A673 (cell line): ENCODE measurements around the gene TIMM10B. TPM values are rescaled to one million over a fixed set of nuclear protein-coding genes. Genes with fewer than 3 reads are reported as not detected.
A peak's percentile ranks its signal among the peaks of the same experiment; 100 is the strongest.

ENCODE experiments used
- BruUV-seq: library from RNA; stranded (reverse); fragments of 400-500 nt; replicated peaks from 2 replicates; lab custom pipeline; 2021; lab: Mats Ljungman, UMichigan
- CTCF ChIA-PET: fragments of 300-600 bp; sonication (Branson Sonifier 250); formaldehyde crosslinking; loops from one replicate; lab custom pipeline; 2022; ENCODE audit warnings: antibody characterized with exemption; lab: Charles Lee
- POLR2A ChIA-PET: fragments of 300-600 bp; sonication (Branson Sonifier 250); formaldehyde crosslinking; loops from one replicate; lab custom pipeline; 2022; ENCODE audit warnings: antibody characterized with exemption; ENCODE audit not compliant: low non-redundant PET; lab: Charles Lee
- DNase-seq: peaks from one replicate; pipeline ENCODE4 v3.0.0-alpha.2; 2015; ENCODE audit warnings: low spot score
- H3K27ac ChIP-seq: fragments of 200-600 bp; sonication (generic); 2 replicates; pipeline ENCODE4 v1.5.1; 2016; ENCODE audit warnings: mixed run types, low read depth, mild to moderate bottlenecking, mixed read lengths, antibody characterized with exemption, low read length; ENCODE audit not compliant: poor library complexity, severe bottlenecking
- H3K27me3 ChIP-seq: fragments of 200-600 bp; sonication (generic); replicated peaks from 2 replicates; pipeline ENCODE4 v1.6.1; 2017; ENCODE audit warnings: mixed run types, low read depth, mild to moderate bottlenecking, mixed read lengths, antibody characterized with exemption, low read length; ENCODE audit not compliant: insufficient read depth, poor library complexity
- H3K36me3 ChIP-seq: fragments of 200-600 bp; sonication (generic); 2 replicates; pipeline ENCODE4 v1.6.1; 2016; ENCODE audit warnings: mixed run types, mild to moderate bottlenecking, mixed read lengths, antibody characterized with exemption, low read length; ENCODE audit not compliant: insufficient read depth, poor library complexity, severe bottlenecking
- H3K4me1 ChIP-seq: fragments of 200-600 bp; sonication (generic); 2 replicates; pipeline ENCODE4 v1.6.1; 2017; ENCODE audit warnings: mixed run types, mild to moderate bottlenecking, mixed read lengths, antibody characterized with exemption, low read length; ENCODE audit not compliant: insufficient read depth, poor library complexity, severe bottlenecking
- H3K4me3 ChIP-seq: fragments of 200-600 bp; sonication (generic); 2 replicates; pipeline ENCODE4 v1.5.1; 2016; ENCODE audit warnings: low read depth, mixed run types, mild to moderate bottlenecking, mixed read lengths, low read length; ENCODE audit not compliant: poor library complexity, severe bottlenecking
- H3K9me3 ChIP-seq: fragments of 200-600 bp; sonication (generic); 2 replicates; pipeline ENCODE4 v1.6.1; 2016; ENCODE audit warnings: mixed run types, low read depth, mild to moderate bottlenecking, mixed read lengths, antibody characterized with exemption, low read length; ENCODE audit not compliant: poor library complexity, severe bottlenecking
- EZH2 ChIP-seq: fragments of 200-600 bp; sonication (generic); IDR thresholded peaks from 2 replicates; pipeline ENCODE4 v1.6.1; 2017; ENCODE audit warnings: borderline replicate concordance, low read depth, mild to moderate bottlenecking, mixed read lengths, antibody characterized with exemption, low read length; ENCODE audit not compliant: poor library complexity, severe bottlenecking
- intact Hi-C: fragments of 100-400 bp; cut with micrococcal nuclease; formaldehyde crosslinking; loops from one replicate; pipeline ENCODE4 v1.10.0; 2022; ENCODE audit not compliant: unreplicated experiment
- total RNA-seq: library from RNA; stranded (reverse); gene quantifications from 2 replicates; pipeline ENCODE4 v1.2.3, GENCODE V29; 2021
- TF ChIP-seq, protein P1 (sequence below): fragments of 300-800, 200-600 bp; sonication (generic); conservative IDR thresholded peaks from 2 replicates; pipeline ENCODE4 v1.5.1; 2017; ENCODE audit warnings: low read depth, mild to moderate bottlenecking, antibody characterized with exemption, low read length, moderate library complexity, mixed read lengths

TIMM10B gene
- total RNA-seq, 1 experiment from 2014 or later = 40.3 TPM

DNA sequence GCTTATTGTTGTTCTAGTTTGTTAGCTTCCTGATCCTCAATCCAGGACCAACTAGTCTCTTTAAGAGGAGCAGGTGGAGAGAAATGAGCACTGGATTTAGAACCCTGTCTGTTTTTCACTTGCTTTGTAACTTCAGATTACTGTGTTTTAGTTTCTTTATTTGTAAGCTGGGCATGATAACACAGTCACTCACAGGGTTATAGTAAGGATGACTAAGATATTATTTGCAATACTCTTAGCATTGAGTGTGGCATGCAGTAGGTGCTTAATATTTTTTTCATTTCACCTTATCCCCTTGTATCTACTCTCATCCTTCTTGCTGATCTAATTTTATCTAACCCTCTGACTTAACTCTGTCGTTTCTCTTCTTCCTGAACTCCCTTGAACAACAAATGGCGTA lies 49.5 kb downstream of the TIMM10B start:
- ChIA-PET CTCF (interaction anchor here (0.6 to 1.6 kb wide), 16 partner anchors 18 to 227 kb away, joined by 3 to 18 read pairs (median 4); partner anchors contain the start of genes MRPL17 and SMPD1), POLR2A (no interaction called here)
- Histone ChIP-seq H3K27me3 (no peaks in the 10 kb centered on the region), H3K9me3 (no peaks in the 10 kb centered on the region), H3K4me3 (no peak overlapping the region), H3K36me3 (no peaks in the 10 kb centered on the region), H3K4me1 (no peaks in the 10 kb centered on the region), H3K27ac (no peak overlapping the region)
- no TSS peak for BruUV-seq
- TF ChIP-seq EZH2 = no peak
- TF ChIP-seq, protein P1, sequence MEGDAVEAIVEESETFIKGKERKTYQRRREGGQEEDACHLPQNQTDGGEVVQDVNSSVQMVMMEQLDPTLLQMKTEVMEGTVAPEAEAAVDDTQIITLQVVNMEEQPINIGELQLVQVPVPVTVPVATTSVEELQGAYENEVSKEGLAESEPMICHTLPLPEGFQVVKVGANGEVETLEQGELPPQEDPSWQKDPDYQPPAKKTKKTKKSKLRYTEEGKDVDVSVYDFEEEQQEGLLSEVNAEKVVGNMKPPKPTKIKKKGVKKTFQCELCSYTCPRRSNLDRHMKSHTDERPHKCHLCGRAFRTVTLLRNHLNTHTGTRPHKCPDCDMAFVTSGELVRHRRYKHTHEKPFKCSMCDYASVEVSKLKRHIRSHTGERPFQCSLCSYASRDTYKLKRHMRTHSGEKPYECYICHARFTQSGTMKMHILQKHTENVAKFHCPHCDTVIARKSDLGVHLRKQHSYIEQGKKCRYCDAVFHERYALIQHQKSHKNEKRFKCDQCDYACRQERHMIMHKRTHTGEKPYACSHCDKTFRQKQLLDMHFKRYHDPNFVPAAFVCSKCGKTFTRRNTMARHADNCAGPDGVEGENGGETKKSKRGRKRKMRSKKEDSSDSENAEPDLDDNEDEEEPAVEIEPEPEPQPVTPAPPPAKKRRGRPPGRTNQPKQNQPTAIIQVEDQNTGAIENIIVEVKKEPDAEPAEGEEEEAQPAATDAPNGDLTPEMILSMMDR = no peak
- DNase-seq = no peak
- intact Hi-C loops = loop anchor here (1.0 to 5.0 kb wide), 3 partner anchors 71 to 176 kb away; partner anchors contain the start of genes ILK, MRPL17 and RRP8

DNA sequence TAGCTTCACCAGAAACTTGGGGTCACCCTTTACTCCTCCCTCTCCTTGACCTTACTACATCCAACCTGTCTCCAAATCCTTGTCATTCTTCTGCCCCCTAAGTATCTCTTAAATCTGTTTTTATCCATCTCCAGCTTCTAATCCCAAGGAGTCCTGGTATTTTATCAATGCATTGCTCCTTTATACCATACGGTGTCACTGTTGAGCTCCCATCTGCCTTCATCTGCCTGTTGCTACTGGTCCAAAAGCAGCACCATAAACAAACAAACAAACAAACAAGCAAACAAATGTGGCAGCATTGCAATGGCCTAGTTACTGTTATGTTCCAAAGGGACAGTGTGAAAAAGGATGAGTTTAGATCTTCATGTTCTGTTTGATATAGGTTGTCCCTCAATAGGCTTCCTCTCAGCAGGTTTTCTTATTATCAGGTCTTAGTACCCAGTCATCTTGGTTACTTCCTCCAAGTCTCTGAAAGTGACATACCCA lies 50.0 kb downstream of the TIMM10B start:
- TF ChIP-seq, protein P1 = peak; percentile 78
- no peak for TF ChIP-seq EZH2
- H3K36me3 ChIP-seq = no peaks in the 10 kb centered on the region
- H3K4me1 ChIP-seq = no peaks in the 10 kb centered on the region
- DNase-seq = peak; percentile 54
- no peak overlapping the region for H3K4me3 ChIP-seq
- ChIA-PET POLR2A (no interaction called here), CTCF (interaction anchor here (0.6 to 1.6 kb wide), 17 partner anchors 18 to 428 kb away, joined by 3 to 18 read pairs (median 4); partner anchors contain the start of genes MRPL17 and SMPD1)
- no peak overlapping the region for H3K27ac ChIP-seq
- intact Hi-C loops = loop anchor here (1.0 to 5.0 kb wide), 3 partner anchors 71 to 175 kb away; partner anchors contain the start of genes ILK, MRPL17 and RRP8
- no peaks in the 10 kb centered on the region for H3K9me3 ChIP-seq
- no TSS peak for BruUV-seq
- H3K27me3 ChIP-seq = no peaks in the 10 kb centered on the region

Other genes with a start within 250 kb of the TIMM10B start
- gene FHIP1B, start 246.9 kb upstream of the TIMM10B start, total RNA-seq = 18.6 and 23.3 TPM in 2 replicates
- gene CNGA4, start 242.4 kb upstream of the TIMM10B start, total RNA-seq = not detected in 2 replicates
- not detected in 2 replicates for gene CCKBR, start 221.7 kb upstream of the TIMM10B start, total RNA-seq
- gene CAVIN3, start 161.0 kb upstream of the TIMM10B start, total RNA-seq = 1.3 and 1.4 TPM in 2 replicates
- gene SMPD1, start 91.0 kb upstream of the TIMM10B start, total RNA-seq = 126 and 176 TPM in 2 replicates
- gene APBB1, start 62.4 kb upstream of the TIMM10B start, total RNA-seq = 81.1 and 83.8 TPM in 2 replicates
- gene HPX, start 40.5 kb upstream of the TIMM10B start, total RNA-seq = 4.4 and 4.5 TPM in 2 replicates
- gene TRIM3, start 7.6 kb upstream of the TIMM10B start, total RNA-seq = 34.2 and 37.1 TPM in 2 replicates
- 57.7 and 65.0 TPM in 2 replicates for gene ARFIP2, start 170 bp upstream of the TIMM10B start, total RNA-seq
- 20.1 and 20.6 TPM in 2 replicates for gene DNHD1, start 15.8 kb downstream of the TIMM10B start, total RNA-seq
- 19.1 and 21.6 TPM in 2 replicates for gene RRP8, start 122.1 kb downstream of the TIMM10B start, total RNA-seq
- 85.2 and 86.5 TPM in 2 replicates for gene ILK, start 122.3 kb downstream of the TIMM10B start, total RNA-seq
- gene TAF10, start 130.7 kb downstream of the TIMM10B start, total RNA-seq = 108 and 112 TPM in 2 replicates
- 42.2 and 53.0 TPM in 2 replicates for gene TPP1, start 137.9 kb downstream of the TIMM10B start, total RNA-seq
- 17.6 and 20.1 TPM in 2 replicates for gene DCHS1, start 174.3 kb downstream of the TIMM10B start, total RNA-seq
- 82.5 and 98.5 TPM in 2 replicates for gene MRPL17, start 201.8 kb downstream of the TIMM10B start, total RNA-seq